PC-3 (cell line): ENCODE measurements around the gene CD276. TPM values are rescaled to one million over a fixed set of nuclear protein-coding genes. Genes with fewer than 3 reads are reported as not detected.

Source experiments
- ATAC-seq: fragments of 200-7000 bp; cut with Tn5 transposase; 2 replicates; pipeline ENCODE4 v1.9.1; 2020; ENCODE audit warnings: mild to moderate bottlenecking, moderate library complexity
- BruUV-seq: library from RNA; stranded (reverse); fragments of 400-500 nt; replicated peaks from 2 replicates; lab custom pipeline; 2021; lab: Mats Ljungman, UMichigan
- CTCF ChIA-PET: fragments of 300-600 bp; sonication (Branson Sonifier 250); formaldehyde crosslinking; loops from one replicate; lab custom pipeline; 2022; ENCODE audit warnings: antibody characterized with exemption; lab: Charles Lee
- POLR2A ChIA-PET: fragments of 300-600 bp; sonication (Branson Sonifier 250); formaldehyde crosslinking; loops from one replicate; lab custom pipeline; 2022; ENCODE audit warnings: antibody characterized with exemption; ENCODE audit not compliant: unreplicated experiment; lab: Charles Lee
- DNase-seq: peaks from one replicate; pipeline ENCODE4 v3.0.0-alpha.2; 2015
- H2AFZ ChIP-seq: fragments of 300-600 bp; sonication (generic); 2 replicates; pipeline ENCODE4 v1.6.0; 2016; ENCODE audit warnings: antibody characterized with exemption, low read length
- H3F3A ChIP-seq: fragments of 300-600 bp; sonication (generic); one replicate; pipeline ENCODE4 v1.6.0; 2017; ENCODE audit warnings: antibody characterized with exemption, low read length, control low read depth, mild to moderate bottlenecking; ENCODE audit not compliant: unreplicated experiment
- H3K27ac ChIP-seq: fragments of 300-600 bp; sonication (generic); 2 replicates; pipeline ENCODE4 v1.5.1; 2016; ENCODE audit warnings: mild to moderate bottlenecking, low read length
- H3K27me3 ChIP-seq: fragments of 300-600 bp; sonication (generic); 2 replicates; pipeline ENCODE4 v1.6.1; 2016; ENCODE audit warnings: low read length, mixed read lengths
- H3K36me3 ChIP-seq: fragments of 300-600 bp; sonication (generic); 2 replicates; pipeline ENCODE4 v1.6.1; 2016; ENCODE audit warnings: low read depth, mixed run types, low read length, mixed read lengths
- H3K4me1 ChIP-seq: fragments of 300-600 bp; sonication (generic); 2 replicates; pipeline ENCODE4 v1.5.1; 2016; ENCODE audit warnings: low read length; ENCODE audit not compliant: insufficient read depth
- H3K4me2 ChIP-seq: fragments of 300-600 bp; sonication (generic); 2 replicates; pipeline ENCODE4 v1.6.0; 2016; ENCODE audit warnings: low read length
- H3K4me3 ChIP-seq: fragments of 300-600 bp; sonication (generic); 2 replicates; pipeline ENCODE4 v1.5.1; 2016; ENCODE audit warnings: mild to moderate bottlenecking, low read length, mixed read lengths
- H3K79me2 ChIP-seq: fragments of 300-600 bp; sonication (generic); 2 replicates; pipeline ENCODE4 v1.6.1; 2017; ENCODE audit warnings: low read length, mixed read lengths
- H3K9ac ChIP-seq: fragments of 300-600 bp; sonication (generic); 2 replicates; pipeline ENCODE4 v1.6.0; 2016; ENCODE audit warnings: mild to moderate bottlenecking, low read length
- H3K9me2 ChIP-seq: fragments of 300-600 bp; sonication (generic); replicated peaks from 2 replicates; pipeline ENCODE4 v1.6.1; 2016; ENCODE audit warnings: mixed run types, low read length, mixed read lengths
- H3K9me3 ChIP-seq: fragments of 300-600 bp; sonication (generic); 2 replicates; pipeline ENCODE4 v1.6.1; 2016; ENCODE audit warnings: low read length, mixed read lengths
- H4K20me1 ChIP-seq: fragments of 300-600 bp; sonication (generic); 2 replicates; pipeline ENCODE4 v1.6.1; 2016; ENCODE audit warnings: low read length, mixed read lengths
- CTCF ChIP-seq: fragments of 300-600 bp; sonication (generic); conservative IDR thresholded peaks from 2 replicates; pipeline ENCODE4 v1.5.1; 2017; ENCODE audit warnings: antibody characterized with exemption, low read depth, mild to moderate bottlenecking, low read length
- EZH2 ChIP-seq: fragments of 300-600 bp; sonication (generic); IDR thresholded peaks from one replicate; pipeline ENCODE4 v1.6.1; 2017; ENCODE audit warnings: antibody characterized with exemption, mild to moderate bottlenecking, low read length; ENCODE audit not compliant: unreplicated experiment
- EZH2phosphoT487 ChIP-seq: fragments of 300-600 bp; sonication (generic); IDR thresholded peaks from 2 replicates; pipeline ENCODE4 v1.6.1; 2018; ENCODE audit warnings: mild to moderate bottlenecking, antibody characterized with exemption, low read length, borderline replicate concordance
- intact Hi-C: fragments of 100-400 bp; cut with micrococcal nuclease; formaldehyde crosslinking; loops from 2 replicates; pipeline ENCODE4 v1.9.0; 2023
- total RNA-seq: library from RNA; depleted of rRNA; stranded (reverse); fragments of >200 nt; gene quantifications from 2 replicates; pipeline ENCODE4 v1.2.3, GENCODE V29; 2014

The CD276 gene
- total RNA-seq, 1 experiment from 2014 or later = 85.3 TPM

- intact Hi-C loops = no loop called here
- H3K9ac ChIP-seq = no peak overlapping the region
Measured at GRCh38 chr15:73732930-73733329, 48.7 kb downstream of the CD276 start.

GRCh38 chr15:73737535-73737934 lies 53.4 kb downstream of the CD276 start:
- no peaks in the 10 kb centered on the region for H3K27me3 ChIP-seq
- no peak overlapping the region for H3K4me3 ChIP-seq
- ChIA-PET POLR2A (no interaction called here), CTCF (no interaction called here)
- no peaks in the 10 kb centered on the region for H3K9me3 ChIP-seq
- no peaks in the 10 kb centered on the region for H3F3A ChIP-seq
- no peaks in the 10 kb centered on the region for H3K36me3 ChIP-seq
- no peak for ATAC-seq
- no peaks in the 10 kb centered on the region for H4K20me1 ChIP-seq
- no peak overlapping the region for H3K27ac ChIP-seq
- no TSS peak for BruUV-seq
- H3K9ac ChIP-seq = no peak overlapping the region
- H2AFZ ChIP-seq = no peak overlapping the region
- intact Hi-C loops = no loop called here
- H3K4me1 ChIP-seq = no peaks in the 10 kb centered on the region
- H3K79me2 ChIP-seq = no peaks in the 10 kb centered on the region
- TF ChIP-seq EZH2phosphoT487 (no peak), CTCF (no peak), EZH2 (no peak)
- DNase-seq = no peak
- no peaks in the 10 kb centered on the region for H3K9me2 ChIP-seq
- H3K4me2 ChIP-seq = no peak overlapping the region

More at GRCh38 chr15:73732930-73733329, 48.7 kb downstream of the CD276 start:
- ChIA-PET POLR2A (no interaction called here), CTCF (no interaction called here)
- BruUV-seq = no TSS peak
- no peak overlapping the region for H3K4me2 ChIP-seq
- TF ChIP-seq EZH2 = no peak
- TF ChIP-seq CTCF = no peak
- no peak for TF ChIP-seq EZH2phosphoT487
- no peak overlapping the region for H2AFZ ChIP-seq
- DNase-seq (peak; percentile 9), ATAC-seq (no peak)
- H3K79me2 ChIP-seq = no peaks in the 10 kb centered on the region
- no peaks in the 10 kb centered on the region for H4K20me1 ChIP-seq
- no peak overlapping the region for H3K27ac ChIP-seq
- H3K9me2 ChIP-seq = no peaks in the 10 kb centered on the region
- no peaks in the 10 kb centered on the region for H3K4me1 ChIP-seq
- H3K36me3 ChIP-seq = no peaks in the 10 kb centered on the region
- no peaks in the 10 kb centered on the region for H3K27me3 ChIP-seq
- no peaks in the 10 kb centered on the region for H3F3A ChIP-seq
- H3K9me3 ChIP-seq = no peaks in the 10 kb centered on the region
- no peak overlapping the region for H3K4me3 ChIP-seq

GRCh38 chr15:73740152-73741048 lies 56.2 kb downstream of the CD276 start:
- Histone ChIP-seq H3K4me3 (no peak overlapping the region), H3K79me2 (no peaks in the 10 kb centered on the region), H3K4me2 (no peak overlapping the region), H2AFZ (no peak overlapping the region), H3F3A (no peaks in the 10 kb centered on the region), H4K20me1 (no peaks in the 10 kb centered on the region), H3K4me1 (no peaks in the 10 kb centered on the region), H3K36me3 (no peaks in the 10 kb centered on the region), H3K27me3 (no peaks in the 10 kb centered on the region), H3K9me3 (no peaks in the 10 kb centered on the region), H3K27ac (no peak overlapping the region), H3K9ac (no peak overlapping the region), H3K9me2 (no peaks in the 10 kb centered on the region)
- no TSS peak for BruUV-seq
- intact Hi-C loops = no loop called here
- CTCF ChIA-PET = no interaction called here
- POLR2A ChIA-PET = no interaction called here
- ATAC-seq = no peak
- no peak for DNase-seq
- TF ChIP-seq EZH2 (no peak), CTCF (no peak), EZH2phosphoT487 (no peak)
